K562 (cell line): ENCODE measurements around the gene DISP1. TPM values are rescaled to one million over a fixed set of nuclear protein-coding genes. Genes with fewer than 3 reads are reported as not detected.

Experiments
- ATAC-seq: fragments of 200-7000 bp; cut with Tn5 transposase; 3 replicates; pipeline ENCODE4 v1.9.1; 2020; ENCODE audit warnings: moderate library complexity
- BruUV-seq: library from RNA; stranded (reverse); fragments of 400-500 nt; replicated peaks from 2 replicates; lab custom pipeline; 2021; lab: Mats Ljungman, UMichigan
- CTCF ChIA-PET: fragments of 300-600 bp; formaldehyde crosslinking; extraction: SDS; loops from one replicate; lab custom pipeline; 2021; ENCODE audit warnings: low intra/inter-chr PET ratio; lab: Yijun Ruan, JAX
- POLR2A ChIA-PET: fragments of 300-600, 350-650 bp; sonication (Branson Sonifier 250); formaldehyde crosslinking; extraction: SDS; loops from one replicate; lab custom pipeline; 2021; ENCODE audit warnings: antibody characterized with exemption, inconsistent platforms; lab: Yijun Ruan, JAX
- DNase-seq, 4 experiments: peaks; one replicate each; pipeline versions ENCODE4 v3.0.0 to v3.0.0-alpha.2; 2011 to 2018; ENCODE audit warnings: low spot score in 3 of 4, mixed read lengths in 3 of 4; ENCODE audit errors: extremely low read depth in 1 of 4
- FAIRE-seq: peaks from 2 replicates; lab custom pipeline; 2011; peaks lifted over from hg19 to GRCh38; lab: Jason Lieb, UNC
- H2AFZ ChIP-seq: 2 replicates; pipeline ENCODE4 v1.6.0; 2011; ENCODE audit warnings: low read depth, low read length, control low read depth, inconsistent platforms
- H3K27ac ChIP-seq: fragments of 200-600 bp; 3 replicates; pipeline ENCODE4 v1.8.0; 2011; ENCODE audit warnings: low read depth, mild to moderate bottlenecking, control low read depth, inconsistent platforms, low read length, moderate library complexity, mixed read lengths; ENCODE audit errors: extremely low read depth
- H3K27me3 ChIP-seq, 2 experiments: fragments of 300-600 bp in 1 of 2; 2 replicates in 1 of 2; 3 replicates in 1 of 2; pipeline versions ENCODE4 v1.6.0 to v1.8.0; 2011; ENCODE audit warnings: inconsistent platforms in 2 of 2, low read length in 2 of 2, mild to moderate bottlenecking in 1 of 2, mixed read lengths in 1 of 2, moderate library complexity in 1 of 2; ENCODE audit not compliant: control insufficient read depth in 2 of 2, insufficient read depth in 2 of 2
- H3K36me3 ChIP-seq: fragments of 300-600 bp; 3 replicates; pipeline ENCODE4 v1.8.0; 2011; ENCODE audit warnings: mild to moderate bottlenecking, low read length, inconsistent platforms; ENCODE audit not compliant: control insufficient read depth, insufficient read depth
- H3K4me1 ChIP-seq, 2 experiments: fragments of 200-600 bp in 1 of 2; replicated peaks in 1 of 2; 2 replicates in 1 of 2; 3 replicates in 1 of 2; pipeline versions ENCODE4 v1.5.1 to v1.8.0; 2011; ENCODE audit warnings: inconsistent platforms in 2 of 2, low read length in 2 of 2, mild to moderate bottlenecking in 1 of 2, mixed read lengths in 1 of 2, moderate library complexity in 1 of 2; ENCODE audit not compliant: control insufficient read depth in 2 of 2, insufficient read depth in 2 of 2
- H3K4me2 ChIP-seq: 2 replicates; pipeline ENCODE4 v1.6.1; 2011; ENCODE audit warnings: low read length, control low read depth, inconsistent platforms, mixed read lengths; ENCODE audit not compliant: insufficient read depth
- H3K4me3 ChIP-seq: fragments of 200-600 bp; sonication (generic), shearing (Covaris generic); 2 replicates; pipeline ENCODE4 v1.5.1; 2016; ENCODE audit warnings: control low read depth, inconsistent platforms
- H3K79me2 ChIP-seq: fragments of 200-600 bp; 3 replicates; pipeline ENCODE4 v1.8.0; 2011; ENCODE audit warnings: low read length, inconsistent platforms; ENCODE audit not compliant: control insufficient read depth, insufficient read depth
- H3K9ac ChIP-seq, 2 experiments: 2 replicates each; pipeline versions ENCODE4 v1.6.0 to v1.6.1; 2011; ENCODE audit warnings: low read depth in 2 of 2, low read length in 2 of 2, control low read depth in 1 of 2, inconsistent platforms in 1 of 2, mild to moderate bottlenecking in 1 of 2, mixed read lengths in 1 of 2; ENCODE audit not compliant: insufficient read depth in 1 of 2
- H3K9me1 ChIP-seq: one replicate; pipeline ENCODE4 v1.6.0; 2011; ENCODE audit warnings: inconsistent platforms, mild to moderate bottlenecking, low read length, moderate library complexity; ENCODE audit not compliant: control insufficient read depth, insufficient read depth
- H3K9me3 ChIP-seq: replicated peaks from 2 replicates; pipeline ENCODE4 v1.5.1; 2011; ENCODE audit warnings: low read depth, low read length, inconsistent platforms; ENCODE audit not compliant: control insufficient read depth, insufficient read depth
- H4K20me1 ChIP-seq: replicated peaks from 2 replicates; pipeline ENCODE4 v1.6.1; 2011; ENCODE audit warnings: low read length, inconsistent platforms, mixed read lengths; ENCODE audit not compliant: control insufficient read depth, insufficient read depth
- BCOR ChIP-seq: fragments of 450-650 bp; IDR thresholded peaks from 2 replicates; pipeline ENCODE4 v1.6.1; 2016
- CCNT2 ChIP-seq: IDR thresholded peaks from 2 replicates; pipeline ENCODE4 v1.6.1; 2011; ENCODE audit warnings: borderline replicate concordance, low read depth, mild to moderate bottlenecking, moderate library complexity, mixed read lengths, low read length; ENCODE audit not compliant: insufficient read length; ENCODE audit errors: extremely low read depth
- CREB3L1 ChIP-seq: fragments of 450-650 bp; IDR thresholded peaks from 2 replicates; pipeline ENCODE4 v1.6.1; 2014; ENCODE audit warnings: low read depth, mild to moderate bottlenecking, moderate library complexity, borderline replicate concordance
- ERF ChIP-seq: fragments of 450-650 bp; formaldehyde crosslinking; IDR thresholded peaks from 2 replicates; pipeline ENCODE4 v1.4.0; 2020; ENCODE audit warnings: mild to moderate bottlenecking, mixed read lengths
- ESRRA ChIP-seq: fragments of 450-650 bp; IDR thresholded peaks from 2 replicates; pipeline ENCODE4 v1.6.1; 2014; ENCODE audit warnings: low read depth, mild to moderate bottlenecking, moderate library complexity, borderline replicate concordance
- HMG20B ChIP-seq: fragments of 250-450 bp; sonication (Bioruptor Pico); IDR thresholded peaks from 2 replicates; pipeline ENCODE4 v1.5.0; 2021; ENCODE audit warnings: mild to moderate bottlenecking
- KLF16 ChIP-seq: IDR thresholded peaks from 2 replicates; pipeline ENCODE4 v1.6.1; 2016; ENCODE audit warnings: antibody characterized with exemption
- PPARD ChIP-seq: fragments of 250-450 bp; sonication (Bioruptor Pico); IDR thresholded peaks from 2 replicates; pipeline ENCODE4 v1.8.0; 2022; ENCODE audit warnings: inconsistent platforms, mild to moderate bottlenecking, moderate library complexity
- RBM25 ChIP-seq: fragments of 200-400 bp; formaldehyde crosslinking; IDR thresholded peaks from 2 replicates; pipeline ENCODE4 v1.6.1; 2018; ENCODE audit warnings: low read length, low read depth, moderate library complexity; ENCODE audit not compliant: severe bottlenecking
- SIN3B ChIP-seq: fragments of 450-650 bp; IDR thresholded peaks from 2 replicates; pipeline ENCODE4 v1.6.1; 2017; ENCODE audit warnings: low read depth, mild to moderate bottlenecking, moderate library complexity
- ZKSCAN8 ChIP-seq: fragments of 200-800 bp; sonication (Bioruptor generic); IDR thresholded peaks from 2 replicates; pipeline ENCODE4 v1.6.1; 2016; ENCODE audit warnings: missing genetic modification characterization, missing compliant biosample characterization
- ZNF24 ChIP-seq: fragments of 450-650 bp; IDR thresholded peaks from 2 replicates; pipeline ENCODE4 v1.6.1; 2016
- WGBS: fragments of 100-300 bp; shearing (Covaris generic); methylation state at CpG from one replicate; pipeline ENCODE4 v1.1.6; 2016; ENCODE audit warnings: low coverage, mixed read lengths; ENCODE audit not compliant: insufficient coverage; ENCODE audit errors: missing lambda C conversion rate; 5-methylcytosine and 5-hydroxymethylcytosine counted together
- in situ Hi-C: fragments of 300-500 bp; cut with MboI; formaldehyde crosslinking; loops from 4 replicates; pipeline ENCODE4 v1.15.0; 2018; ENCODE audit warnings: inconsistent platforms, mixed read lengths
- intact Hi-C: fragments of 100-400 bp; cut with micrococcal nuclease; formaldehyde crosslinking; loops from 2 replicates; pipeline ENCODE4 v1.14.2; 2022
- polyA plus RNA-seq, 8 experiments: library from polyadenylated mRNA; depleted of rRNA in 4 of 8; stranded (reverse) in 5 of 8; unstranded in 3 of 8; fragments of >200 nt; fragmentation: Nextera tagmentation in 2 of 8; fragmentation: Illumina TruSeq in 1 of 8; extraction: Ambion mirVana in 2 of 8; extraction: Trizol in 1 of 8; gene quantifications; 2 replicates each; pipeline versions ENCODE4 v1.2.1 to v1.2.3, GENCODE V29; 2011 to 2014; ENCODE audit warnings: inconsistent platforms in 1 of 8, missing spikeins in 1 of 8
- total RNA-seq, 7 experiments: library from RNA; depleted of rRNA in 6 of 7; stranded (reverse); fragments of >200 nt in 6 of 7; fragmentation: Illumina TruSeq in 2 of 7; extraction: Trizol in 2 of 7; gene quantifications; 2 replicates each; pipeline versions ENCODE4 v1.2.1 to v1.2.3, GENCODE V29; 2011 to 2021; ENCODE audit warnings: low replicate concordance in 1 of 7

DISP1 gene
- total and polyA plus RNA-seq, 9 of the 15 experiments (the other 6 are each of a cell fraction or from before 2014, with no cell fraction given) = 0.02 to 0.35 (median 0.04) TPM; not detected in 2

DNA sequence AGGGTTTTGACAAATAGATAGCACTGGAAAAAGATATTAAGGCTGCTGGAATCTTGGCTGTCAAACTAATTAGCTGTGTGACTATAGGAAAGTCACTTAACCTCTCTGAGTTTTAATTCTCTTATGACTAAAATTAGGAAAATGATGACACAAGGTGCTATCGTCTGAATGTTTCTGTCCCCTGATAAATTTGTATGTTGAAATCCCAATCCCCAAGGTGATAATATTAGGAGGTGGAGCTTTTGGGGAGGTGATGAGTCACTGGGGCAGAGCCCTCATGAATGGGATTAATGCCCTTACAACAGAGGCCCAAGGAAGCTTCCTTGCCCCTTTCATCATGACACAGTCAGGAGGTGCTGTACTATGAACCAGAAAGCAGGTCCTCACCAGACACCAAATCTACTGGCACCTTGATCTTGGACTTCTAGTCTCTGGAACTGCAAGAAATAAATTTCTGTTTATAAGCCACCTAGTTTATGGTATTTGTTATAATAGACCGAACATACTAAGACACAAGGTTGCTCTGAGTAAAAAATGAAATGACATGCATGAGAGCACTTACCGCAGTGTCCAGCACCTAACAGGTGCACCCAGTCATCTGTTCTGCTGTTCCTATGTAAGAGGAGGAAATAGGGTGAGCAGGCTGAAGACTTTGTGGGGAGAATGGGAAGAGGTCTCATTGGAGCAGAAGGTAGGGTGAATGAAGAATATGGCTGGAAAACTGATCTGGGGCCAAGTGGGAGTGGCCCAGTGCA lies 26.3 kb upstream of the DISP1 start:
- no peaks in the 10 kb centered on the region for H3K79me2 ChIP-seq
- TF ChIP-seq KLF16 (no peak), HMG20B (no peak), RBM25 (peak; percentile 86), ZNF24 (no peak), BCOR (peak; percentile 35; the same call in 1 of the 2 replicates), SIN3B (no peak), CCNT2 (no peak), PPARD (no peak), CREB3L1 (no peak), ESRRA (no peak), ZKSCAN8 (CRISPR knock-in tag) (no peak), ERF (CRISPR knock-in tag) (no peak)
- TF ChIP-seq, all 486 proteins: peak for 2
- FAIRE-seq = no peak
- H4K20me1 ChIP-seq = no peaks in the 10 kb centered on the region
- no peak for DNase-seq
- H3K4me1 ChIP-seq = no peaks in the 10 kb centered on the region
- H3K27ac ChIP-seq = no peak overlapping the region
- intact Hi-C loops (no loop called here), in situ Hi-C loops (loop anchor here (25.0 kb wide), 1 partner anchor 874 kb away; the partner anchor contains the start of gene CAPN8)
- H3K9ac ChIP-seq = no peak overlapping the region
- no peaks in the 10 kb centered on the region for H3K9me1 ChIP-seq
- H3K36me3 ChIP-seq = no peaks in the 10 kb centered on the region
- no TSS peak for BruUV-seq
- no peaks in the 10 kb centered on the region; the same call in 1 of the 2 replicates for H3K9me3 ChIP-seq
- H3K27me3 ChIP-seq = no peaks in the 10 kb centered on the region
- ChIA-PET CTCF (no interaction called here), POLR2A (interaction anchor here (1.7 kb wide), 1 partner anchor 10 kb away, joined by 5 read pairs; no protein-coding TSS in a partner anchor)
- H3K4me2 ChIP-seq = no peak overlapping the region
- no peak overlapping the region for H3K4me3 ChIP-seq
- WGBS = 0% methylated on average over 3 of the region's 3 CpGs
- no peak for ATAC-seq
- no peak overlapping the region for H2AFZ ChIP-seq
